Measurements from ENCODE around the gene E2F8.

The E2F8 gene

GRCh38 chr11:19252394-19253152 is 11.8 kb upstream of the E2F8 start:
- DNase-seq = no peak

DNA sequence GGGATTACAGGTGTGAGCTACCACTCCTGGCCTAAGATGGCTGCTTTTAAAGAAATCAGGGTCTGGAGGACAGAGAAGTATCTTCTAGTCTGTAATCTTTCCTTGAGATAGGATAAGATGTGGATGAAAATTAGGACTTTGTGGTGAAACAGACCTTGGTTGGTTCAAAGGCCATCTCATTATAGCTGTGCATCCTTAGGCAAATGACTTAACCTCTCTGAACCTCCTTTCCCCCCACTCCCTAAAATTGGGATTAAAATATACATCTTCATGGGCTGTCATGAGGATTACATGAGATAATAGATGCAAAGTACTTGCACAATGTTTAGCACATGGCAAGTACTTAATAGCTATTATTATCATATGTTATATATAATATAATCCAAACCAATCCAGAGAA is 10.8 kb upstream of the E2F8 start:
- DNase-seq = no peak

- no peak for DNase-seq
Observed at GRCh38 chr11:19246816-19247215, 6.1 kb upstream of the E2F8 start.

GRCh38 chr11:19245351-19245750 is 4.6 kb upstream of the E2F8 start:
- DNase-seq = no peak

DNA sequence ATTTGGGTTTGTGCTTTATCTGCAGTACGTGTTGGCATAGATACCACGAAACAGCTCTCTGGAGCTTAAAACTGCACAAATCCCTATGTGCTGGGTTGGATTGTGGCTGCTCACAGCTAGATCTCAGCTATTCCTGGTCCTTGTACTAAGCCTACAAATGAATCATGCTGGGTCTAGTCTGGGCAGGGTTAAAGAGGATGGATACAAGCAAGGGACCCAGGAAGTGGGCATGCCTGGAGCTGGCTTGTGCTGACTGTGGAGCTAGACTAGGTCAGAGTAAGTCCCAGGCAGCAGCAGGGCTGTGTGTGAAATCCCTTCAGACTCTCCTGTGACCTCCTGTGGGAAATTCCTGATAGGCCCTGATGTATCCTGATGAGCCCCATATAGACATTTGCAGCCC is 3.9 kb upstream of the E2F8 start:
- no peak for DNase-seq

DNA sequence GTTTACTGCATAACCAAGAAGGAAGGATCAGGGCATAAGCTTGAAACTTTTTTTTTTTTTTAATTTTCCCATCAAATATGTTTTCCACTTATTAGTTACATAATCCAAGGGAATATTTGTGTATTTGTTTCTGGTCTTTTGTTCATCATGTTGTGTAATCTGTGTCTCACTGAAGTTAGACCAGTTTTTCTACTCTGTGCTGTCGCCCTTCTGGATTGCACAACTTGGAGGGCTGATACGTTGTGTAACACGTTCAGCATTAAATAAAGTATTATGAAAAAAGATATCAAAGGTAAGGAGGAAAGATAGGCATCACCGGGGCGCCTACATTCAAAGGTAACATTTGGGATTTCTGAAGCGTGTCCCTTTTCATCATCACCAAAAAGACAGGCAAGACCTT is 3.3 kb upstream of the E2F8 start:
- DNase-seq = no peak

DNA sequence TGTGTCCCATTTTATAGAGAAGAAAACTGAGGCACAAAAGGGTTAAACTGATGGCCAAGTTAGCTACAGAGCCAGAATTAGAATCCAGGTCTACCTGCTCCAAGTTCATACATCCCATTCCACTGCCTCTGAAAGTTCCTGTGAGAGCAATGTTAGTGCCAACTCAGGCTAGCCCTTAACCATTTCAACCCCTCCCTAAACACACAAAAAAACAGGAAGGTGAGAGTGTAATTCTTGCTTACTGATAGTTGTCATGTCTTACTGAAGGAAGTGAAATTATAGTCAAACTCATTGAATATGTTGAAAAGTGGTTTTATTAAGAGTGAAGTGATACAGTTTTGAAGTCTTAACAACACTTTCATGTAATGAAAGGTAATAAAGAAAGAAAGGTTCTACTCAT is 2.9 kb upstream of the E2F8 start:
- DNase-seq = no peak

- no peak for DNase-seq
Observed at GRCh38 chr11:19243143-19243542, 2.4 kb upstream of the E2F8 start.

GRCh38 chr11:19242179-19242932 is 1.6 kb upstream of the E2F8 start:
- no peak for DNase-seq

DNA sequence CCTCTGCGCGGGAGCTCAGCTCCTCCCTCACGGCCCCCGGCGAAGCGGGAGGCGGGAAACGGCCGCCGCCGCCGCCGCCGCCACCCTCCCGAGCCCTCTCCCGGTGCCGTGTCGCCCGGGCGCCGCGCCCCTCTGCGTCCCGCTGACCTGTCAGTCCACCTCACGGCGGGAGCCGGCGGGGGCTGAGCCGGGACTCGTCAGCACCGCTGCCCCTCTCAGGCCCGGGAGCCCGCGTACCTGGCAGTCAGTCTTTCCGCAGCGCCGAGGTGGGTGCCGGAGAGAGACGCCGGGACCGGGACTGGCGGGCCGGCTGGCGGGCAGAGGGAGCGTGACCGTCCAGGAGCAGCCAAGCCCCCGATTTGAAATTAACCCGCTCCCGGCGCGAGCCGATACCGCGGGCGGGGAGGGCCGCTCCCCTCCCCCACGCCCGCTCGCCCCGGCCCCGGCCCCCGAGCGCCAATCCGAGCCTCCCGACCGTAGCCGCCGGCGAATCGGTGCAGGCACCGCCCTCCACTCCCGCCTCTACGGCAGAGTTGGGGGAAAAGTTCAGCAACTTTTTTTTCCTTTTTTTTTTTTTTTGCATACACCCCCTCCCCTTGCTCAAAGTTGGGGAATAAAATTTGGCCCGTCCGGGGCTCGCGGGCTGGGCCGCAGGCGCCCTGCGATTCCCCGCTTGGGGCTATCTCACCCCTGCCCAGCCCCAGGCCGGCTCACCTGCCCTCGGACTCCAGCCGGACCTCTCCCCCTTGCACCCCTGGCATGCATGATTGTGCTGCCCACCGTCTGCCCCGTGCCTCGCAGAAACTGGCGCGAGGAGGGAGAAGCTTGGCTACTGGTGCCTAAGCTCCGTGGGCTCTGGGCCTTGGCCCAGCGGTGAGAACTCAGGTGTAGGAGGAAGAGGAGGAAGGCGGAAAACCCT is 774 bp upstream of the E2F8 start:
- DNase-seq = no peak

- no peak for DNase-seq
Observed at GRCh38 chr11:19239039-19239438, 1.7 kb downstream of the E2F8 start.

GRCh38 chr11:19237813-19238212 is 2.9 kb downstream of the E2F8 start:
- no peak for DNase-seq

DNA sequence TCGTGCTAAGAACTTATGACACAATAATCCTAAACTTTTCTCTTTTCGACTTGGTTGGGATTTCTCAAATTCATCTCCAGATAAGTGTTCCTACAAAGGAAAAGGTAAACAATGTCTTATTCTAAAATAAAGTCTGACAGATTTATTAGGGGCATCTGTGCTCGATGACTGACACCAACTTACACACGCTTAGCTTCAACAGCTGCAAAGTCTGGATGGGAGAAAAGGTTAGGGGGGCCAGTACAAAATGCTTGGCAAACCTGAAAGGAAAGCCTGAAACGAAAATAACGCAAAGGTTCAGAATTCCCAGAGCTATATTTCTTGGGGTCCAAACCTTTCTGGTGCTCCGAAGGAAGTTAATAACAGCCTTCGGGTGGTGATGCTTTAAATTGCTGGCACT is 3.4 kb downstream of the E2F8 start:
- no peak for DNase-seq

- no peak for DNase-seq
Observed at GRCh38 chr11:19234231-19234817, 6.4 kb downstream of the E2F8 start.

- no peak for DNase-seq
Observed at GRCh38 chr11:19232910-19233503, 7.7 kb downstream of the E2F8 start.

DNA sequence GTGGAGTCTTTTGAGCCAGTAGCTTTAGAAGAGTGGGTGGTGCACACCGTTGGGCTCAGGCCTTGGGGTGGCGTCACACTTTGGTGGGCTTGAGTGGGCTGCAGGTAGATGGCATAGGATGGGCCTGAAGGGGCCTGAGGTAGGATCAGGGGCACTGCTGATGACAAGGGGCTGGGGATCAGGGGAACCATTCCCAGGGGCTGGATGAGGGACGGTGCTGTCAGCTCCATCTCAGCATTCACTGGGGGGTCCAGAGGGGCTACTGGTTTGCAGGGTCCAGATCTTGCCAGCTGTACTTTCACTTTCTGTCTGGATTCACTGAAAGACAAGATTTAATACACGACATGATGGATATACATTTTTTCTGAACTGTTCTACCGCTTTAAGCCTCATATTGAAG is 11.1 kb downstream of the E2F8 start:
- DNase-seq = no peak

DNA sequence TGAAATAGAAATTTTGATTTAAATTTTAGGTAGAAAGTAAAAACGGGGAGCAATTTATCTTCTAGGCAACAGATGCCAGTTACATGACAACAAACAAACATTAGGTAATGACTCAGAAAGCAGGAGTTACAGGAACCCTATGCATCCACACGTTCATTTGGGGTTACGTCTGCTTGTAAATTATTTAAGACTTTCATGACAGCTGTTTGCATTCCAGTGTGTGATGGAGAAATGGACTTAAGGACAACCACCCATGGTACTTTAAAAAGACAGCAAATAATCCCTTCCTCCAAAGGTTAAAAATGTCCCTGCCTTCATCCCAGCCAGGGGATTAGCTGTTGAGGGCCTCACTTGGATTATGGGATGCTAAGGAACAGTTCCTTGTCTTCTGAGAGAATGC is 11.8 kb downstream of the E2F8 start:
- no peak for DNase-seq

- DNase-seq = no peak
Observed at GRCh38 chr11:19226378-19227195, 14.2 kb downstream of the E2F8 start.

- no peak for DNase-seq
Observed at GRCh38 chr11:19225581-19225980, 15.2 kb downstream of the E2F8 start.

GRCh38 chr11:19225123-19225522 is 15.6 kb downstream of the E2F8 start:
- DNase-seq = no peak

GRCh38 chr11:19220903-19221724 is 19.6 kb downstream of the E2F8 start:
- DNase-seq = peak in 1 of 2 donors; percentile 6

Data from hippocampal formation (tissue), 2 donors.